Smooth muscle cell (in vitro differentiated cells): ENCODE results near the gene LEAP2. TPM values are rescaled to one million over a fixed set of nuclear protein-coding genes. Genes with fewer than 3 reads are reported as not detected.

Source experiments
- DNase-seq: peaks from one replicate; lab custom pipeline; 2025; ENCODE audit not compliant: unreplicated experiment; lab: John Stamatoyannopoulos, UW
- H2AFZ ChIP-seq: fragments of 200-600 bp; sonication (generic); 2 replicates; pipeline ENCODE4 v1.6.0; 2016; ENCODE audit warnings: antibody characterized with exemption, low read depth, mild to moderate bottlenecking
- H3F3A ChIP-seq: fragments of 200-600 bp; sonication (generic); 2 replicates; pipeline ENCODE4 v1.6.0; 2017; ENCODE audit warnings: antibody characterized with exemption, low read depth
- H3K27ac ChIP-seq: fragments of 200-600 bp; sonication (generic); 2 replicates; pipeline ENCODE4 v1.5.1; 2016; ENCODE audit warnings: low read depth, mild to moderate bottlenecking
- H3K27me3 ChIP-seq: fragments of 200-600 bp; sonication (generic); 2 replicates; pipeline ENCODE4 v1.6.1; 2016; ENCODE audit warnings: low read depth, mild to moderate bottlenecking
- H3K36me3 ChIP-seq: fragments of 200-600 bp; sonication (generic); 2 replicates; pipeline ENCODE4 v1.5.1; 2016; ENCODE audit warnings: low read depth
- H3K4me1 ChIP-seq: fragments of 200-600 bp; sonication (generic); 2 replicates; pipeline ENCODE4 v1.5.1; 2016; ENCODE audit warnings: low read depth
- H3K4me2 ChIP-seq: fragments of 200-600 bp; sonication (generic); 2 replicates; pipeline ENCODE4 v1.6.0; 2016; ENCODE audit warnings: mild to moderate bottlenecking
- H3K4me3 ChIP-seq: fragments of 200-600 bp; sonication (generic); 2 replicates; pipeline ENCODE4 v1.5.1; 2016; ENCODE audit warnings: mild to moderate bottlenecking
- H3K79me2 ChIP-seq: fragments of 200-600 bp; sonication (generic); 2 replicates; pipeline ENCODE4 v1.6.0; 2016; ENCODE audit warnings: low read depth, mild to moderate bottlenecking
- H3K9ac ChIP-seq: fragments of 200-600 bp; sonication (generic); 2 replicates; pipeline ENCODE4 v1.6.0; 2016; ENCODE audit warnings: low read depth
- H3K9me3 ChIP-seq: fragments of 200-600 bp; sonication (generic); replicated peaks from 2 replicates; pipeline ENCODE4 v1.5.1; 2016; ENCODE audit warnings: low read depth
- H4K20me1 ChIP-seq: fragments of 200-600 bp; sonication (generic); 2 replicates; pipeline ENCODE4 v1.6.0; 2016; ENCODE audit warnings: low read depth
- WGBS: methylation state at CpG from one replicate; pipeline ENCODE4 v1.1.7; 2016; ENCODE audit warnings: low lambda C conversion rate; 5-methylcytosine and 5-hydroxymethylcytosine counted together
- polyA plus RNA-seq: library from polyadenylated mRNA; unstranded; fragments of >200 nt; fragmentation: Nextera tagmentation; extraction: Ambion mirVana; gene quantifications from 2 replicates; pipeline ENCODE4 v1.2.1, GENCODE V29; 2016
- total RNA-seq: library from RNA; depleted of rRNA; stranded (reverse); fragments of >200 nt; gene quantifications from 2 replicates; pipeline ENCODE4 v1.2.3, GENCODE V29; 2014
- TF ChIP-seq, protein P1 (sequence below): fragments of 200-600 bp; sonication (generic); IDR thresholded peaks from 2 replicates; pipeline ENCODE4 v1.5.1; 2017; ENCODE audit warnings: borderline replicate concordance, mild to moderate bottlenecking, antibody characterized with exemption; ENCODE audit not compliant: insufficient read depth, poor library complexity, severe bottlenecking

The LEAP2 gene
- total and polyA plus RNA-seq, 2 experiments from 2014 or later: 0.27 to 0.55 TPM

GRCh38 chr5:132883261-132883834 lies 9.9 kb downstream of the LEAP2 start:
- Histone ChIP-seq H3K27ac (peak overlapping the region; percentile 17), H3K79me2 (peaks cover 8% of the 10 kb centered on the region), H4K20me1 (peaks cover 95% of the 10 kb centered on the region), H3K9me3 (no peaks in the 10 kb centered on the region), H3K4me3 (no peak overlapping the region), H3K27me3 (no peaks in the 10 kb centered on the region), H3K36me3 (peaks cover 44% of the 10 kb centered on the region), H3K9ac (no peak overlapping the region), H3K4me1 (no peaks in the 10 kb centered on the region), H3F3A (peaks cover 29% of the 10 kb centered on the region), H3K4me2 (no peak overlapping the region), H2AFZ (no peak overlapping the region)
- TF ChIP-seq, protein P1, sequence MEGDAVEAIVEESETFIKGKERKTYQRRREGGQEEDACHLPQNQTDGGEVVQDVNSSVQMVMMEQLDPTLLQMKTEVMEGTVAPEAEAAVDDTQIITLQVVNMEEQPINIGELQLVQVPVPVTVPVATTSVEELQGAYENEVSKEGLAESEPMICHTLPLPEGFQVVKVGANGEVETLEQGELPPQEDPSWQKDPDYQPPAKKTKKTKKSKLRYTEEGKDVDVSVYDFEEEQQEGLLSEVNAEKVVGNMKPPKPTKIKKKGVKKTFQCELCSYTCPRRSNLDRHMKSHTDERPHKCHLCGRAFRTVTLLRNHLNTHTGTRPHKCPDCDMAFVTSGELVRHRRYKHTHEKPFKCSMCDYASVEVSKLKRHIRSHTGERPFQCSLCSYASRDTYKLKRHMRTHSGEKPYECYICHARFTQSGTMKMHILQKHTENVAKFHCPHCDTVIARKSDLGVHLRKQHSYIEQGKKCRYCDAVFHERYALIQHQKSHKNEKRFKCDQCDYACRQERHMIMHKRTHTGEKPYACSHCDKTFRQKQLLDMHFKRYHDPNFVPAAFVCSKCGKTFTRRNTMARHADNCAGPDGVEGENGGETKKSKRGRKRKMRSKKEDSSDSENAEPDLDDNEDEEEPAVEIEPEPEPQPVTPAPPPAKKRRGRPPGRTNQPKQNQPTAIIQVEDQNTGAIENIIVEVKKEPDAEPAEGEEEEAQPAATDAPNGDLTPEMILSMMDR: peak; percentile 46
- DNase-seq: no peak
- WGBS: 57% methylated on average over 2 of the region's 2 CpGs

GRCh38 chr5:132884548-132884947 lies 11.1 kb downstream of the LEAP2 start:
- peaks cover 29% of the 10 kb centered on the region for H3F3A ChIP-seq
- WGBS: 91% methylated on average over 2 of the region's 2 CpGs
- no peak overlapping the region for H2AFZ ChIP-seq
- no peak overlapping the region for H3K4me3 ChIP-seq
- H3K4me1 ChIP-seq: no peaks in the 10 kb centered on the region
- peaks cover 95% of the 10 kb centered on the region for H4K20me1 ChIP-seq
- no peaks in the 10 kb centered on the region for H3K9me3 ChIP-seq
- peaks cover 56% of the 10 kb centered on the region for H3K36me3 ChIP-seq
- peak overlapping the region; percentile 17 for H3K27ac ChIP-seq
- no peak overlapping the region for H3K9ac ChIP-seq
- H3K79me2 ChIP-seq: peaks cover 12% of the 10 kb centered on the region
- TF ChIP-seq, protein P1: no peak
- H3K4me2 ChIP-seq: no peak overlapping the region
- DNase-seq: no peak
- H3K27me3 ChIP-seq: no peaks in the 10 kb centered on the region

- Histone ChIP-seq H4K20me1 (peaks cover 95% of the 10 kb centered on the region), H3K9ac (no peak overlapping the region), H3K27me3 (no peaks in the 10 kb centered on the region), H3K4me1 (no peaks in the 10 kb centered on the region), H3K9me3 (no peaks in the 10 kb centered on the region), H3K4me3 (no peak overlapping the region), H2AFZ (no peak overlapping the region), H3K27ac (peak overlapping the region; percentile 1), H3K79me2 (peaks cover 20% of the 10 kb centered on the region), H3F3A (peaks cover 22% of the 10 kb centered on the region), H3K36me3 (peaks cover 49% of the 10 kb centered on the region), H3K4me2 (no peak overlapping the region)
- DNase-seq: no peak
- TF ChIP-seq, protein P1: no peak
- WGBS: 97% methylated on average over 11 of the region's 11 CpGs
These were observed 12.8 kb downstream of the LEAP2 start for GRCh38 chr5:132886064-132886823.
